Measurements from ENCODE around the gene ST7. TPM values are rescaled to one million over a fixed set of nuclear protein-coding genes. Genes with fewer than 3 reads are reported as not detected.

Gene ST7
- total RNA-seq, 1 experiment from 2014 or later, result 12.9 TPM

GRCh38 chr7:116933465-116933864 is 19.8 kb upstream of the ST7 start:
- Mint-ChIP-seq H3K36me3 (ENCODE audit: insufficient read depth in 1 of 3, low read depth in 3 of 3) (no peaks in the 10 kb centered on the region), H3K4me3 (no peak overlapping the region), H3K27me3 (ENCODE audit: low read depth) (peaks cover 9% of the 10 kb centered on the region), H3K9me3 (no peaks in the 10 kb centered on the region), H3K27ac (no peak overlapping the region), H3K4me1 (peaks cover 3 to 6% of the 10 kb centered on the region in 2 experiments; a peak in 2 of 4 replicates)
- no peak overlapping the region for H2AFZ ChIP-seq (ENCODE audit: low read length)
- no peak overlapping the region for H3K18ac ChIP-seq (ENCODE audit: insufficient read length, low read depth, low read length)
- no peak overlapping the region for H4K91ac ChIP-seq (ENCODE audit: insufficient read length, low read depth, low read length)
- no peak for DNase-seq
- no peak overlapping the region for H2BK12ac ChIP-seq (ENCODE audit: insufficient read length, low read depth, low read length)
- no peak overlapping the region for H3K56ac ChIP-seq (ENCODE audit: insufficient read length, low read depth, low read length)
- WGBS (ENCODE audit: extremely low coverage, insufficient read length, low lambda C conversion rate), result no CpG with 5 or more reads among the region's 3 CpGs
- H3K4me1 ChIP-seq (ENCODE audit: insufficient read depth, low read length), result no peaks in the 10 kb centered on the region
- no peaks in the 10 kb centered on the region for H3K9me3 ChIP-seq (ENCODE audit: control insufficient read depth, low read depth, low read length)
- H3K79me2 ChIP-seq (ENCODE audit: insufficient read depth, low read length), result no peaks in the 10 kb centered on the region
- no peak overlapping the region for H3K14ac ChIP-seq (ENCODE audit: insufficient read depth, low read length)
- H3K4ac ChIP-seq (ENCODE audit: low read depth, low read length), result no peak overlapping the region
- H2BK120ac ChIP-seq (ENCODE audit: low read depth, low read length, poor library complexity, severe bottlenecking), result no peak overlapping the region
- H4K20me1 ChIP-seq (ENCODE audit: control insufficient read depth, insufficient read depth, insufficient read length), result no peaks in the 10 kb centered on the region
- no peak overlapping the region for H3K4me2 ChIP-seq (ENCODE audit: insufficient read depth, insufficient read length, low read length)
- no peaks in the 10 kb centered on the region; the same call in 1 of the 2 replicates for H3K27me3 ChIP-seq (ENCODE audit: insufficient read depth, low read length)
- no peaks in the 10 kb centered on the region for H3K79me1 ChIP-seq (ENCODE audit: insufficient read depth, low read depth, low read length, poor library complexity, severe bottlenecking)
- no peak overlapping the region for H2AK5ac ChIP-seq (ENCODE audit: insufficient read length, low read length)
- H3K23ac ChIP-seq (ENCODE audit: insufficient read length, low read depth, low read length), result no peak overlapping the region
- no peak overlapping the region for H4K5ac ChIP-seq (ENCODE audit: insufficient read length, low read depth, low read length)
- H3K27ac ChIP-seq (ENCODE audit: insufficient read length, low read depth, low read length), result no peak overlapping the region
- H4K8ac ChIP-seq (replicated peaks; ENCODE audit: insufficient read length, low read depth, low read length), result no peak overlapping the region
- no peak overlapping the region for H2BK5ac ChIP-seq (ENCODE audit: insufficient read length, low read length)
- TF ChIP-seq, protein P1, sequence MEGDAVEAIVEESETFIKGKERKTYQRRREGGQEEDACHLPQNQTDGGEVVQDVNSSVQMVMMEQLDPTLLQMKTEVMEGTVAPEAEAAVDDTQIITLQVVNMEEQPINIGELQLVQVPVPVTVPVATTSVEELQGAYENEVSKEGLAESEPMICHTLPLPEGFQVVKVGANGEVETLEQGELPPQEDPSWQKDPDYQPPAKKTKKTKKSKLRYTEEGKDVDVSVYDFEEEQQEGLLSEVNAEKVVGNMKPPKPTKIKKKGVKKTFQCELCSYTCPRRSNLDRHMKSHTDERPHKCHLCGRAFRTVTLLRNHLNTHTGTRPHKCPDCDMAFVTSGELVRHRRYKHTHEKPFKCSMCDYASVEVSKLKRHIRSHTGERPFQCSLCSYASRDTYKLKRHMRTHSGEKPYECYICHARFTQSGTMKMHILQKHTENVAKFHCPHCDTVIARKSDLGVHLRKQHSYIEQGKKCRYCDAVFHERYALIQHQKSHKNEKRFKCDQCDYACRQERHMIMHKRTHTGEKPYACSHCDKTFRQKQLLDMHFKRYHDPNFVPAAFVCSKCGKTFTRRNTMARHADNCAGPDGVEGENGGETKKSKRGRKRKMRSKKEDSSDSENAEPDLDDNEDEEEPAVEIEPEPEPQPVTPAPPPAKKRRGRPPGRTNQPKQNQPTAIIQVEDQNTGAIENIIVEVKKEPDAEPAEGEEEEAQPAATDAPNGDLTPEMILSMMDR (conservative IDR thresholded peaks at IDR 0.05), result no peak
- no peaks in the 10 kb centered on the region for H3K23me2 ChIP-seq (ENCODE audit: insufficient read length, low read depth, low read length, poor library complexity, severe bottlenecking)
- no peak overlapping the region for H3K9ac ChIP-seq (ENCODE audit: extremely low read depth, insufficient read length, low read length)
- no peak overlapping the region for H3T11ph ChIP-seq (ENCODE audit: low read length)
- H2BK15ac ChIP-seq (ENCODE audit: low read depth, low read length), result no peak overlapping the region
- no peak overlapping the region for H2BK20ac ChIP-seq (ENCODE audit: low read depth, low read length, poor library complexity, severe bottlenecking)
